Mucosa of descending colon (tissue), 3 donors: ENCODE measurements around the gene FAT1. TPM values are rescaled to one million over a fixed set of nuclear protein-coding genes. Genes with fewer than 3 reads are reported as not detected.

Experiments used
- ATAC-seq: fragments of 200-7000 bp; cut with Tn5 transposase; one replicate; pipeline ENCODE4 v1.9.1; 2020; ENCODE audit warnings: mild to moderate bottlenecking, moderate library complexity
- DNase-seq, 3 donors: peaks; one replicate each; pipeline ENCODE4 v3.0.0-alpha.2; 2020
- H3K36me3 ChIP-seq: fragments of 200-600 bp; one replicate; pipeline ENCODE4 v1.8.0; 2021; ENCODE audit warnings: low read depth, mild to moderate bottlenecking
- H3K4me1 ChIP-seq: fragments of 200-600 bp; one replicate; pipeline ENCODE4 v1.8.0; 2021; ENCODE audit warnings: low read depth, mild to moderate bottlenecking
- H3K4me3 ChIP-seq: fragments of 200-600 bp; one replicate; pipeline ENCODE4 v1.8.0; 2021; ENCODE audit warnings: mild to moderate bottlenecking
- H3K9me3 ChIP-seq: fragments of 200-600 bp; one replicate; pipeline ENCODE4 v1.8.0; 2021; ENCODE audit warnings: mild to moderate bottlenecking
- CTCF ChIP-seq: fragments of 200-600 bp; IDR thresholded peaks from one replicate; pipeline ENCODE4 v1.8.0; 2022; ENCODE audit warnings: antibody characterized with exemption, mild to moderate bottlenecking
- intact Hi-C, 2 donors: fragments of 100-400 bp; cut with DNase I in 1 of 2; cut with micrococcal nuclease in 1 of 2; formaldehyde crosslinking; loops; one replicate each; pipeline versions ENCODE4 v1.11.0 to v1.11.1; 2022; cut with DNase I, micrococcal nuclease
- total RNA-seq, 3 donors: library from RNA; stranded (reverse); fragmentation: NEBNext Ultra II Directional in 2 of 3; extraction: Animal tissue kit (Norgen Biotek cat#: 25700) in 2 of 3; gene quantifications; one replicate each; pipeline versions ENCODE4 v1.2.1 to v1.2.4, GENCODE V29; 2021 to 2023
- donor health status: DM: no; HTN: no; CAD: no; lungs with moderate emphysema.
- donor health status: DM: no; HTN: no; CAD: no.
- donor health status: DM: no; HTN: yes; CAD: no.

The FAT1 gene
- total RNA-seq, 3 donors from 2014 or later = 241 to 337 (median 259) TPM

GRCh38 chr4:186624951-186625350, 98.7 kb downstream of the FAT1 start:
- Histone ChIP-seq H3K4me1 (no peaks in the 10 kb centered on the region), H3K9me3 (no peaks in the 10 kb centered on the region), H3K4me3 (no peak overlapping the region), H3K36me3 (peaks cover 11% of the 10 kb centered on the region)
- intact Hi-C loops = no loop called here
- ATAC-seq = no peak
- DNase-seq = no peak
- TF ChIP-seq CTCF = no peak

DNA sequence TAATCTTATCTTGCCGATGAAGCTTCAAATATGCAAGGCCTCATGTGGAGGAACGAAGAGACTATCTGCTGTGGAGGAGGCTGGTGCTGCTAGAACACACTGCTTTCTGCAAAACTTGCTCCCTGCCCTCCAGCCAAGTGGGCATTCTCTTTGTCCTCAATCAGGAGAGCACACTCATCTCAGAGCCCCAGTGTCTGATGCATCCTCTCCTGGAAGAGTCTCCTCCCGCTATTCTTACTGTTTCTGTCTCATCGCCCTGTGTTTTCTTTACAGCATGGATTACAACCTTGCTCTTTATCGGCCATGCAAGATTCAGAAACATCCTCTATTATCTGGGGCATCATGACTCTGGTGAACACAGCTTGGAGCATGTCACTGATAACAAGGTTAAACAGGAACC, 100.1 kb downstream of the FAT1 start:
- no peak overlapping the region for H3K4me3 ChIP-seq
- H3K9me3 ChIP-seq = no peaks in the 10 kb centered on the region
- H3K36me3 ChIP-seq = peaks cover 5% of the 10 kb centered on the region
- ATAC-seq (no peak), DNase-seq (no peak)
- no peak for TF ChIP-seq CTCF
- intact Hi-C loops = no loop called here
- no peaks in the 10 kb centered on the region for H3K4me1 ChIP-seq

- Histone ChIP-seq H3K9me3 (no peaks in the 10 kb centered on the region), H3K36me3 (no peaks in the 10 kb centered on the region), H3K4me1 (no peaks in the 10 kb centered on the region), H3K4me3 (no peak overlapping the region)
- no peak for DNase-seq
- no peak for ATAC-seq
- TF ChIP-seq CTCF = no peak
- intact Hi-C loops = no loop called here
Measured at GRCh38 chr4:186622788-186623464, 100.7 kb downstream of the FAT1 start.

DNA sequence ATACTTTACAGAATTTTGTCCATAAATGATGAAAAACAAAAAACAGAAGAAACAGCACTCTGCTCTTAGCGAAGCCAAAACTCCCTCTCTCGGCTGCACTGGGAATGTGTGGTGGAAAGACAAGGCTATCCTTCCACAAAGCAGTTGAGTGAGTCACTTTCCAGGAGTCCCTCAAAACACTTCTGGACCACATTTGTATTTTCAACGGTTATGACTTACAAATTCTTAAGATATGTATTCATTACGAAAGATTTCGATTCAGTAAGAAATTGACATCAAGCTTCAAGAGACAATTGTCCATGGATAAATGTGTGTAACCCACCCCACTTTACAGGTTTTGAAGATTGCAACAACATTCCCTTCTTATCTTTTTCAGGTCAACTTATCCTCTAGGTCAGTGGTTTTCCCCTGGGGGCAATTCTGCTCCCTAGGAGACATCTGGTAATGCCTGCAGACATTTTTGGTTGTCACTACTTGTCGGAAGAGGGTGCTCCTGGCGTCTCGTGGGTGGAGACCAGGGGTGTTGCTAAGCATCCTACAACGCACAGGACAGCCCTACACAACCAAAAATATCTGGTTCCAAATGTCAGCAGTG, 101.6 kb downstream of the FAT1 start:
- no peak for TF ChIP-seq CTCF
- Histone ChIP-seq H3K4me1 (no peaks in the 10 kb centered on the region), H3K4me3 (no peak overlapping the region), H3K36me3 (no peaks in the 10 kb centered on the region), H3K9me3 (no peaks in the 10 kb centered on the region)
- DNase-seq (no peak), ATAC-seq (no peak)
- intact Hi-C loops = no loop called here

- no peaks in the 10 kb centered on the region for H3K4me1 ChIP-seq
- TF ChIP-seq CTCF = no peak
- intact Hi-C loops = no loop called here
- no peak overlapping the region for H3K4me3 ChIP-seq
- ATAC-seq = no peak
- no peak for DNase-seq
- no peaks in the 10 kb centered on the region for H3K36me3 ChIP-seq
- no peaks in the 10 kb centered on the region for H3K9me3 ChIP-seq
Measured at GRCh38 chr4:186619088-186619487, 104.6 kb downstream of the FAT1 start.
